Activated B cell treated with CpG ODN at 0.5 μM for 24 hours (primary cell): ENCODE data around the gene MYPOP. TPM values are rescaled to one million over a fixed set of nuclear protein-coding genes. Genes with fewer than 3 reads are reported as not detected.

Experiments
- ATAC-seq: fragments of 200-7000 bp; cut with Tn5 transposase; one replicate; pipeline ENCODE4 v1.10.0; 2021; ENCODE audit warnings: low read depth, mild to moderate bottlenecking, moderate library complexity
- CTCF ChIA-PET: fragments of 350-600 bp; sonication (Branson Sonifier 250); formaldehyde crosslinking; loops from one replicate; lab custom pipeline; 2021; ENCODE audit warnings: antibody characterized with exemption; lab: Charles Lee
- POLR2A ChIA-PET: fragments of 350-600 bp; sonication (Branson Sonifier 250); formaldehyde crosslinking; loops from one replicate; lab custom pipeline; 2021; ENCODE audit warnings: antibody characterized with exemption; lab: Charles Lee
- DNase-seq: peaks from one replicate; pipeline ENCODE4 v3.0.0; 2022
- H3K27ac Mint-ChIP-seq: one replicate; pipeline ENCODE4 v1.8.0; 2020; ENCODE audit warnings: mixed read lengths
- H3K27me3 Mint-ChIP-seq: one replicate; pipeline ENCODE4 v1.8.0; 2021; ENCODE audit warnings: mixed read lengths
- H3K36me3 Mint-ChIP-seq: one replicate; pipeline ENCODE4 v1.8.0; 2021; ENCODE audit warnings: low read depth, mixed read lengths
- H3K4me1 Mint-ChIP-seq: one replicate; pipeline ENCODE4 v1.8.0; 2021; ENCODE audit warnings: mixed read lengths
- H3K4me3 Mint-ChIP-seq: one replicate; pipeline ENCODE4 v1.8.0; 2020; ENCODE audit warnings: mild to moderate bottlenecking, mixed read lengths
- H3K9me3 Mint-ChIP-seq: one replicate; pipeline ENCODE4 v1.8.0; 2020; ENCODE audit warnings: mixed read lengths
- intact Hi-C: fragments of 100-400 bp; cut with micrococcal nuclease; formaldehyde crosslinking; loops from one replicate; pipeline ENCODE4 v1.15.1; 2024
- total RNA-seq: library from RNA; stranded (reverse); gene quantifications from 2 replicates; pipeline ENCODE4 v1.2.3, GENCODE V29; 2022
- TF ChIP-seq, protein P1 (sequence below): fragments of 200-600 bp; IDR thresholded peaks from one replicate; pipeline ENCODE4 v1.8.0; 2022; ENCODE audit warnings: antibody characterized with exemption, mild to moderate bottlenecking

MYPOP gene
- total RNA-seq, 1 donor from 2014 or later = 6.0 TPM

DNA sequence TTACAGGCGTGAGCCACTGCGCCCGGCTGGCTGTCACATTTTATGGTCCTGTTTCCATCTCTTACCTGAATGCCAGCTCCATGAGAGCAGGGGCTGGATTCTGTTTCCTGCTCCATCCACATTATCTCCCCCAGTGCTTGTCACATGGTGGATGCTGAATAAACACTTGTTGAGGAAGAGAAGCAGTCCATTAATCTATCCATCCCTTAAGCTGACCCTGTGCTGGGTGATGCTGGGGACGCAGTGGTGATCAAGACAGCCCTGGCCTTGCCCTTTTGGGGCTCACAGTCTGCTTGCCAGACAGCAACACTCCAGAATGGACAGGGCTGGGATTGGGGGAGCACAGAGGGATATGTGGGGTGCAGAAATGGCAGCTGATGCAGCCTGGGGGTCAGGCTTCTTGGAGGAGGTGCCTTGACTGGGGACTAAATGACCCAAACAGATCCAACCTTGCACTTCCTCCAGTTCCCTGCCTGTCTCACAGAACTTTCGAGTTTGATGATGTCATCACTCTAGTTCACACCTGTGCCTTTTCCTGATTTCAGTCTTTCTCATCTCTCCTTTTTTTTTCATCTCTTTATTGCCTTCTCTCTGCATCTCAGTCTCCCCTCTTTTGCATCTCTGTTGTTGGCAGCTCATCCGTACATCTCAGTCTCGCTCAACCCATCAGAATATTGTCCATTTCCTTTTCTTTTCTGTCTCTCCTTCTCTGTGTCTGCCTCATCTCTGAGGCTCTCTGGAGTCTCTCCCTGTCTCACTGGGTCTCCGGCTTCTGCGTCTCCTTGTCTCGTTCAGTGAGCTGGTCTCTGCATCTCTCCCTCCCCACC is 21.1 kb downstream of the MYPOP start:
- H3K4me3 Mint-ChIP-seq = no peak overlapping the region
- ChIA-PET POLR2A (interaction anchor here (1.3 to 1.5 kb wide), 2 partner anchors 17 to 18 kb away, joined by 3 to 11 read pairs; partner anchors contain the start of genes FOXA3 and SYMPK), CTCF (interaction anchor here (0.9 to 2.2 kb wide), 3 partner anchors 17 to 64 kb away, joined by 3 to 16 read pairs (median 4); partner anchors contain the start of genes FOXA3 and SYMPK)
- H3K9me3 Mint-ChIP-seq = no peaks in the 10 kb centered on the region
- peaks cover 30% of the 10 kb centered on the region for H3K4me1 Mint-ChIP-seq
- peaks cover 16% of the 10 kb centered on the region for H3K27me3 Mint-ChIP-seq
- DNase-seq = no peak
- no peak overlapping the region for H3K27ac Mint-ChIP-seq
- no peak for ATAC-seq
- peaks cover 10% of the 10 kb centered on the region for H3K36me3 Mint-ChIP-seq
- intact Hi-C loops = loop anchor here (10.0 kb wide), 1 partner anchor 464 kb away; the partner anchor contains the start of gene PPP5C
- TF ChIP-seq, protein P1, sequence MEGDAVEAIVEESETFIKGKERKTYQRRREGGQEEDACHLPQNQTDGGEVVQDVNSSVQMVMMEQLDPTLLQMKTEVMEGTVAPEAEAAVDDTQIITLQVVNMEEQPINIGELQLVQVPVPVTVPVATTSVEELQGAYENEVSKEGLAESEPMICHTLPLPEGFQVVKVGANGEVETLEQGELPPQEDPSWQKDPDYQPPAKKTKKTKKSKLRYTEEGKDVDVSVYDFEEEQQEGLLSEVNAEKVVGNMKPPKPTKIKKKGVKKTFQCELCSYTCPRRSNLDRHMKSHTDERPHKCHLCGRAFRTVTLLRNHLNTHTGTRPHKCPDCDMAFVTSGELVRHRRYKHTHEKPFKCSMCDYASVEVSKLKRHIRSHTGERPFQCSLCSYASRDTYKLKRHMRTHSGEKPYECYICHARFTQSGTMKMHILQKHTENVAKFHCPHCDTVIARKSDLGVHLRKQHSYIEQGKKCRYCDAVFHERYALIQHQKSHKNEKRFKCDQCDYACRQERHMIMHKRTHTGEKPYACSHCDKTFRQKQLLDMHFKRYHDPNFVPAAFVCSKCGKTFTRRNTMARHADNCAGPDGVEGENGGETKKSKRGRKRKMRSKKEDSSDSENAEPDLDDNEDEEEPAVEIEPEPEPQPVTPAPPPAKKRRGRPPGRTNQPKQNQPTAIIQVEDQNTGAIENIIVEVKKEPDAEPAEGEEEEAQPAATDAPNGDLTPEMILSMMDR = no peak

DNA sequence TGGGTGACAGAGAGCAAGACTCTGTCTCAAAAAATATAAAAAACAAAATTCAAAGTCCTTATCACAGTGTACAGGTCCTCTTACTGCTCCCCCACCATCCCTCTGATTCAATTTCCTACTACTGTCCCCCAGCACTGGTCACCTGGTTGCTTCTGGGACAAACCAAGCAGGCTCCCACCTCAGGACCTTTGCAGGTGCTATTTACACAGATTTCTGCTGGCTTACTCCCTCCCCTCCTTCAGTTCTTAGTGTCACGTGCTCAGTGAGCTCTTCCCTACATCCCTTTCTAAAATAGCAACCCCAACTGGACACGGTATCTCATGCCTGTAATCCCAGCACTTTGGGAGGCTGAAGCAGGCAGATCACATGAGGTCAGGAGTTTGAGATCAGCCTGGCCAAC is 22.4 kb downstream of the MYPOP start:
- peaks cover 27% of the 10 kb centered on the region for H3K27me3 Mint-ChIP-seq
- H3K4me1 Mint-ChIP-seq = peaks cover 28% of the 10 kb centered on the region
- no peak overlapping the region for H3K4me3 Mint-ChIP-seq
- intact Hi-C loops = loop anchor here (10.0 kb wide), 1 partner anchor 465 kb away; the partner anchor contains the start of gene PPP5C
- TF ChIP-seq, protein P1 = no peak
- ATAC-seq = no peak
- CTCF ChIA-PET = no interaction called here
- DNase-seq = no peak
- no peaks in the 10 kb centered on the region for H3K9me3 Mint-ChIP-seq
- peaks cover 6% of the 10 kb centered on the region for H3K36me3 Mint-ChIP-seq
- POLR2A ChIA-PET = interaction anchor here (0.6 to 1.3 kb wide), 2 partner anchors 16 to 17 kb away, joined by 3 read pairs; partner anchors contain the start of genes FOXA3 and SYMPK
- no peak overlapping the region for H3K27ac Mint-ChIP-seq

DNA sequence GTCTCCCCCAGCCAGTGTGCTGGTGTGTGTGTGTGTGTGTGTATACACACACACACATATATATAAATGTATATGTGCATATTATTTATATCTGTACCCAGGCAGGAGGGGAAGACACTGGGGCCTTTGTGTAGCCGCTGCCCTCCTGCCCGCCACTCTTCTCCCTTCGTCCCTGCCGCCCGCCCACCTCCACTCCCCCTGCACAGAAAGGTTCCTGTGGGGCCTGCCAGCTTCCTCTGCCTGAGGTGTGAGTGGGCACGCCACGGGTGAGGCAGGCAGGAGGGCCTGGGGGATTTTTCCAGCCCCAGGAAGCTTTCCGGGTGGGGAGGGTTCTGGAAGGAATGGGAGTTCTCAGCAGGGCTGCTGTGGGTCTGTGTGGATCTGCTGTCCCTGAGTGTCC is 23.4 kb downstream of the MYPOP start:
- Mint-ChIP-seq H3K9me3 (no peaks in the 10 kb centered on the region), H3K4me3 (no peak overlapping the region), H3K36me3 (peaks cover 6% of the 10 kb centered on the region), H3K4me1 (peaks cover 24% of the 10 kb centered on the region), H3K27ac (no peak overlapping the region), H3K27me3 (peaks cover 28% of the 10 kb centered on the region)
- ATAC-seq (no peak), DNase-seq (no peak)
- TF ChIP-seq, protein P1 = no peak
- POLR2A ChIA-PET = no interaction called here
- CTCF ChIA-PET = no interaction called here
- intact Hi-C loops = no loop called here

DNA sequence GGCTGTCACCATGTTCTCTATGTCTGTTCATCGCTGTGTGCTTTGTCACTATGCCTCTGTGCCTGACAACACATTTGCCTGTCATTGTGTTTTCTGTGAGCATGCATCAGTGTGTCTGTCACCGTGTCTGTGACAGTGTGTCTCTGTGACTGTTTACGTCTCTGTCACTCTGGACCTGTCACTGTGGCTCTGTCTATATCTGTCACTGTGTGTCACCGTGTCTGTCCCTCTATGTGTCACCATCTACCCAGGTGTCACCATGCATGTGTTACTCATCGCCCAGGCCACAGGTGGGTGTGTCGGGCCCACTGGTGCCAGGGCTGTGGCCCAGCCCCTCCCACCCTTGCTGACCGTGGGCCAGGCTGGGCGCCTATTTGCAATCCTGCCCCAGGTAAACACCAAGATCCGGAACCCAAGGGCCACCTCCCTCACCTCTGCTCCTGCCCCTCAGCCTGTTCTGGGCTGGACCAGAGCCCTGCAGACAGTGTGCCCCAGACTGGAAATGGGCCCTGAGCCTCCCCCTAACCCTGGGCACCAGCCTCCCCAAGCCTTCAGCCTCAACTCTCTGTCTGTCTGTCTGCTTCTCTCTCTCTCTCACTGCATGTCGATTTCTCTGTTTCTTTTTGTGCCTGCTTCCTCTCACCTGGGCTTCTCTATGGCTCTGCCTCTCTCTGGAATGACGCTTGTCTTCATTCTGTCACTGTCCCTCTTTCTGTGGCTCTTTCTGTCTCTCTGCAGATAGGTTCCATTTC is 24.2 kb downstream of the MYPOP start:
- H3K27ac Mint-ChIP-seq = no peak overlapping the region
- peaks cover 16% of the 10 kb centered on the region for H3K4me1 Mint-ChIP-seq
- TF ChIP-seq, protein P1 = no peak
- ChIA-PET CTCF (no interaction called here), POLR2A (no interaction called here)
- ATAC-seq = no peak
- no peak for DNase-seq
- no peaks in the 10 kb centered on the region for H3K9me3 Mint-ChIP-seq
- H3K4me3 Mint-ChIP-seq = no peak overlapping the region
- peaks cover 2% of the 10 kb centered on the region for H3K36me3 Mint-ChIP-seq
- peaks cover 34% of the 10 kb centered on the region for H3K27me3 Mint-ChIP-seq
- intact Hi-C loops = no loop called here
